ENCODE data around the gene RABEP2.

Gene RABEP2

DNA sequence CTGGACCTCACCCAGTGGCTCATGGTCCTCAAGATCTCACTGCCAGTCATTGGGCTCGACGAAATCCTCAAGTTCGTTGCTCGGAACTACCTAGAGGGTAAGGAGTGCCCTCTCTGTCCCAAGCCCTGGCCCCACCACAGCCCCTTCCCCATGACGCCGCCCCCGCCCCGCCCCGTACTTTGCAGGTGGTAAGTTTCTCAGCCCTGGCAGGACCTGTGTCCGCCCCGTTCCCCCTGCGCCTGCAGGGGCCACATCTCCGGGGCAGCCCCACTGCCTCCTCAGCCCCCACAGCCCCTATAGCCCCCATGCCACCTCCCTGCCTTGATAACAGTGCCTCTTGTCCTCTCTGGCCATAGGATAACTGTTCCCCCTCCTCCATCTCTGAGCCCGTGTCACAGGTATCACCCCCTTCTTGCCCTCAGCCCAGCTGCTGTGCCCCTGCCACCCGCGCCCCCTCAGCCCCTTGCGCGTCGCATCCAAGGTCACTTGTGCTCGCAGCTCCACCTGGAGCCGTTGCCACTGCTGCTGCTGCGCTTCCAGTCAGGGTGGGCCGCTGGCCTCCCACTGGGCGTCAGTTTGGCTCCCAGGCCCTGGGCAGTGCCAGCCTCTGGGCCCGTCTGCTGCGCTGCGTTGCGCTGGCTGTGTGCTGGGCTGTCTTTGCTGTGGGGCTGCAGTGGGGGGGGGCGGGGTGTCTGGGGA is 21.5 kb downstream of the RABEP2 start:
- TF ChIP-seq ZFX (IDR thresholded peaks at IDR 0.05; ENCODE audit: borderline replicate concordance), result no peak
- TF ChIP-seq, protein P1, sequence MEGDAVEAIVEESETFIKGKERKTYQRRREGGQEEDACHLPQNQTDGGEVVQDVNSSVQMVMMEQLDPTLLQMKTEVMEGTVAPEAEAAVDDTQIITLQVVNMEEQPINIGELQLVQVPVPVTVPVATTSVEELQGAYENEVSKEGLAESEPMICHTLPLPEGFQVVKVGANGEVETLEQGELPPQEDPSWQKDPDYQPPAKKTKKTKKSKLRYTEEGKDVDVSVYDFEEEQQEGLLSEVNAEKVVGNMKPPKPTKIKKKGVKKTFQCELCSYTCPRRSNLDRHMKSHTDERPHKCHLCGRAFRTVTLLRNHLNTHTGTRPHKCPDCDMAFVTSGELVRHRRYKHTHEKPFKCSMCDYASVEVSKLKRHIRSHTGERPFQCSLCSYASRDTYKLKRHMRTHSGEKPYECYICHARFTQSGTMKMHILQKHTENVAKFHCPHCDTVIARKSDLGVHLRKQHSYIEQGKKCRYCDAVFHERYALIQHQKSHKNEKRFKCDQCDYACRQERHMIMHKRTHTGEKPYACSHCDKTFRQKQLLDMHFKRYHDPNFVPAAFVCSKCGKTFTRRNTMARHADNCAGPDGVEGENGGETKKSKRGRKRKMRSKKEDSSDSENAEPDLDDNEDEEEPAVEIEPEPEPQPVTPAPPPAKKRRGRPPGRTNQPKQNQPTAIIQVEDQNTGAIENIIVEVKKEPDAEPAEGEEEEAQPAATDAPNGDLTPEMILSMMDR (IDR thresholded peaks at IDR 0.05), result no peak
- no peak overlapping the region for H3K27ac ChIP-seq

GRCh38 chr16:28902909-28903308 is 22.1 kb downstream of the RABEP2 start:
- TF ChIP-seq ZFX (IDR thresholded peaks at IDR 0.05; ENCODE audit: borderline replicate concordance), result no peak
- TF ChIP-seq, protein P1 (IDR thresholded peaks at IDR 0.05), result no peak
- H3K27ac ChIP-seq, result no peak overlapping the region

GRCh38 chr16:28901862-28902261 is 23.2 kb downstream of the RABEP2 start:
- TF ChIP-seq, protein P1 (IDR thresholded peaks at IDR 0.05), result no peak
- TF ChIP-seq ZFX (IDR thresholded peaks at IDR 0.05; ENCODE audit: borderline replicate concordance), result no peak
- H3K27ac ChIP-seq, result no peak overlapping the region

GRCh38 chr16:28900601-28901000 is 24.4 kb downstream of the RABEP2 start:
- H3K27ac ChIP-seq, result no peak overlapping the region
- no peak for TF ChIP-seq ZFX (IDR thresholded peaks at IDR 0.05; ENCODE audit: borderline replicate concordance)
- TF ChIP-seq, protein P1 (IDR thresholded peaks at IDR 0.05), result no peak

DNA sequence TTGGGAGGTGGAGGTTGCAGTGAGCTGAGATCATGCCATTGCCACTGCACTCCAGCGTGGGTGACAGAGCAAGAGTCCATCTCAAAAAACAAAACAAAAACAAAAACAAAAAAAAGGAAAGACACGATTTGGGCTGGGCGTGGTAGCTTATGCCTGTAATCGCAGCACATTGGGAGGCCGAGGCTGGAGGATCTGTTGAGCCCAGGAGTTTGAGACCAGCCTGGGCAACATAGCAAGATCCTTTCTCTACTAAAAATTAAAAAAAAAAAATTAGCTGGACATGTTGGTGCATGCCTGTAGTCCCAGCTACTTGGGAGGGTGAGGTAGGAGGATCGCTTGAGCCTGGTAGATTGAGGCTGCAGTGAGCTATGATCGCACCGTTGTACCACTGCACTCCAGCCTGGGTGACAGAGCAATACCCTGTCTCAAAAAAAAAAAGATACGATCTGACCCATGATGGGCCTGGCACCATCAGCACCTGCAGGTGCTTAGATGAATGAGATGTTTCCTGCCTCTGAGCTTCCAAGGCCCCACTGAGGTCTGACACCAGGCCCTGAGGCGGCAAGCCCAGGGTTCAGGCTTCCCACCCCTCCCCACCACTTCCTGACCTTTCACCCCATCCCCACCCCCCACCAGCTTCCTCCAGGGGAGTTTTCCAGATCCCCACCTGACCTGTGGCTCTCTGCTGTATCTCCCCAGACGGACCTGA is 25.0 kb downstream of the RABEP2 start:
- H3K27ac ChIP-seq, result no peak overlapping the region
- no peak for TF ChIP-seq ZFX (IDR thresholded peaks at IDR 0.05; ENCODE audit: borderline replicate concordance)
- TF ChIP-seq, protein P1 (IDR thresholded peaks at IDR 0.05), result no peak

GRCh38 chr16:28898942-28899341 is 26.1 kb downstream of the RABEP2 start:
- no peak overlapping the region for H3K27ac ChIP-seq
- TF ChIP-seq ZFX (IDR thresholded peaks at IDR 0.05; ENCODE audit: borderline replicate concordance), result no peak
- TF ChIP-seq, protein P1 (IDR thresholded peaks at IDR 0.05), result no peak

DNA sequence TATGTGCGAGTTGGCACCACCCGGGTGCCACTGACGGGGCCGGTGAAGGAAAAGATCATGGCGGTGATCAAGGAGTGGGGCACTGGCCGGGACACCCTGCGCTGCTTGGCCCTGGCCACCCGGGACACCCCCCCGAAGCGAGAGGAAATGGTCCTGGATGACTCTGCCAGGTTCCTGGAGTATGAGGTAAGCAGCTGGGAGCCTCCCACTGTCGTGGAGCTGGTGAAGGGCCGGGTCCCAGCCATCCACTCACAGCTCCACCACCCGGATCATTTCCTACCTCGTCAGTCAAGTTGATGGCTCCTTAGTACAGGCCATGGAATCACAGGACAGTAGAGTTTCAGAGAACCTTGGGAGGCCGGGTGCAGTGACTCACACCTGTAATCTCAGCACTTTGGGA is 26.8 kb downstream of the RABEP2 start:
- no peak for TF ChIP-seq ZFX (IDR thresholded peaks at IDR 0.05; ENCODE audit: borderline replicate concordance)
- H3K27ac ChIP-seq, result no peak overlapping the region
